Measurements from ENCODE around the gene DLX5.

Gene DLX5

GRCh38 chr7:96989859-96990317, 34.7 kb downstream of the DLX5 start:
- DNase-seq: no peak

DNA sequence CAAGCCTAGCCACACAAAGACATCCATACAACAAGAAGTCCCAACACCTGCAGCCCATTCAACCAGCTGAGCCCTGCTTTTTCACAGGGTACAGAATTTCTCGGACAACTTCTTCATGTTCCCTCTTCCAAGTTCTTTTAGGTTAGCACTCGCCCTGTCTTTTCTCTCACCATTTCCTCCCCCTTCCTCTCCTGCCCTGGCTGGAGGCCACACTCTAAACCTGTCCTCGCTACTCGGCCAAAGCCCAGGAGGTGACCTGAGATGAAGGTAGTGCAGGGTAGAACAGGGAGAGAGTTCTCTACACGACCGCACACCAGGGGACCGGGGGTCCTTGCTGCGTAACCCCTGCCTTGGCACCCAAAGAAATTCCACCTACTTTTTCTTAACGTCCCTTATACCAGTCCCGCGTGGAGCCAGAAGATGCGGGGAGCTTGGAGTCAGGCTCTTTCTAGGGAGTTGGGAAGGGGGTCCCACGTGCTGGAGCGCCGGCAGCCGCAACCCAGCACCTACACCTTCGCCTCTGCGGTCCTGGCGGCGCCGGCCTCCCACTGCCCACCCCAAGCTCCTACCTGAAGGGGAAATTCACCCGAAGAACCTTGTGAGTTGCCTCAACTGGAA, 35.3 kb downstream of the DLX5 start:
- no peak for DNase-seq

- DNase-seq: no peak
Observed at GRCh38 chr7:96987719-96988118, 36.9 kb downstream of the DLX5 start.

GRCh38 chr7:96986901-96987300, 37.7 kb downstream of the DLX5 start:
- no peak for DNase-seq

DNA sequence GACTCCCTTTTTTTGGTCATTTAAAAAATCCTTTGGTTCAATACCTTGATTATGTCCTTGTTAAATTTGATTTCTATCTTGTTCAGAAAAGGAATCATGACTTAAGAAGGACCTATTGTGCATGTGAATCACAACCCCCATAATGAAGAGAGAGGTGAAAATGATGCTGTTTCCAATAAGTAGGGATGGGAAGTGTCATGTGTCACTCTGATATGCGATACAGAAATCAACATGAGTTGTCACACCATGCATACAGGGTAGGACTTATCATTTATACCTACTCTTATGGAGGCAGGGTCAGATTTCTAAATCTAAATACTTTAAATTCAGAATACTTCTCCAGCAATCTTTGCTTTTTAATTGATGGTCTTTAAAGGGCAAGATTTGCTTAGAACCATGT, 38.6 kb downstream of the DLX5 start:
- no peak for DNase-seq

- no peak for DNase-seq
Observed at GRCh38 chr7:96982586-96982985, 42.0 kb downstream of the DLX5 start.

DNA sequence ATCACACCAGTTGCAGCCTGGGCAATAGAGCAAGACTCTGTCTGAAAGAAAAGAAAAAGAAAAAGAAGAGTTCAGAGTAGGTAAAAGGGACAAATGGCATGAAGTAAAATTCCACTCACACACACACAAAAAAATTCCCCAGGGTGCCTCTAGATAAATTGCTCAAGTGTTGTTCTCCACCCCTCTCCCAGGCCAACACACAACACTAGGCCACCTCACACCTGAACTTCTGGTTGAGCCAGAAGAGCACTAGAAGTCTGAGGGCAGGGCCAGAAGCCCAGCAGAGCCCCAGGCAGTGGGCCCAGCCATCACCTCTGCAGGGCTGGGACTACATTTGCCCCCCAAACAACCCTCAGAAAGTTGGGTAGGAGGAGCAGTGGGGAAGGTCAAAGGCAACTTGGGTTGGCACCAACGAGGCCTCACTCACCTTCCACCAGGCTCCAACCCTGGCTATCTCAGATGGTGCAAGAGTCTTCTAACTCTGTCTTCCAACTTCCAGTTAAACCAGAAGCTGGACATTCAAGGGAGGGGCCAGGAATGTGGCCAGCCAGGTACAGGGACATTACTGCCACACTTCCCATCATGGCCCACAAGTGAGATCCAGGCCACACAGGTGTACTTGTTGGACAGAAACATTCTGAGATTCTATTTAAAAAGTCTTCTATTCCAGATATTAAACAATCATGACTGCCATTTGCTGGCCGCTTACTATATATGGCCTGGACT, 44.9 kb downstream of the DLX5 start:
- DNase-seq: no peak

GRCh38 chr7:96977445-96977844, 47.2 kb downstream of the DLX5 start:
- DNase-seq: no peak

- no peak for DNase-seq
Observed at GRCh38 chr7:96976106-96976505, 48.5 kb downstream of the DLX5 start.

GRCh38 chr7:96973986-96974385, 50.6 kb downstream of the DLX5 start:
- DNase-seq: no peak

GRCh38 chr7:96970739-96971138, 53.9 kb downstream of the DLX5 start:
- DNase-seq: no peak
